Activated T-helper 1 cell treated with anti-CD3 and anti-CD28 coated beads, Interleukin-12 subunit alpha, Interleukin-12 subunit beta, Interleukin-2, Interleukin-4 antibody, amounts not matched to agents 30 ng/mL and 10 ng/mL and 1 ng/mL, durations not matched to agents 14 hours and 24 hours and 36 hours (primary cell): ENCODE measurements around the gene TOR1AIP2. TPM values are rescaled to one million over a fixed set of nuclear protein-coding genes. Genes with fewer than 3 reads are reported as not detected.

Source experiments
- total RNA-seq: library from RNA; stranded (reverse); gene quantifications from 2 replicates; pipeline ENCODE4 v1.2.3, GENCODE V29; 2022

The TOR1AIP2 gene
- total RNA-seq, 1 donor from 2014 or later: 62.6 TPM

Other genes starting within 250 kb of the TOR1AIP2 start
- not detected in 2 replicates for gene FAM163A, start 134.5 kb downstream of the TOR1AIP2 start, total RNA-seq
- 76.1 and 80.5 TPM in 2 replicates for gene TOR1AIP1, start 4.5 kb upstream of the TOR1AIP2 start, total RNA-seq
- 44.6 and 51.6 TPM in 2 replicates for gene CEP350, start 77.0 kb upstream of the TOR1AIP2 start, total RNA-seq